Measurements from ENCODE around the gene JADE1. TPM values are rescaled to one million over a fixed set of nuclear protein-coding genes. Genes with fewer than 3 reads are reported as not detected.

Gene JADE1
- 4.7 and 7.7 TPM in 2 replicates for total RNA-seq

GRCh38 chr4:128809477-128810330, at the start of gene JADE1:
Gene JADE1, plus strand, starts transcription at chr4:128809700. Its CDS starts 22,059 bp downstream, at chr4:128831759.

